Endothelial cell (in vitro differentiated cells): ENCODE data around the gene ZNF746. TPM values are rescaled to one million over a fixed set of nuclear protein-coding genes. Genes with fewer than 3 reads are reported as not detected.

ENCODE experiments used
- DNase-seq: peaks from one replicate; pipeline ENCODE4 v3.0.0; 2021; ENCODE audit warnings: low spot score
- H3K27ac Mint-ChIP-seq: one replicate; pipeline ENCODE4 v1.8.0; 2021; ENCODE audit warnings: mixed read lengths, inconsistent platforms; ENCODE audit not compliant: unreplicated experiment
- H3K27me3 Mint-ChIP-seq: one replicate; pipeline ENCODE4 v1.8.0; 2021; ENCODE audit warnings: mild to moderate bottlenecking, moderate library complexity, mixed read lengths, inconsistent platforms; ENCODE audit not compliant: unreplicated experiment
- H3K36me3 Mint-ChIP-seq: one replicate; pipeline ENCODE4 v1.8.0; 2021; ENCODE audit warnings: mild to moderate bottlenecking, low read depth, mixed read lengths, inconsistent platforms; ENCODE audit not compliant: unreplicated experiment
- H3K4me1 Mint-ChIP-seq: one replicate; pipeline ENCODE4 v1.8.0; 2021; ENCODE audit warnings: mild to moderate bottlenecking, mixed read lengths, inconsistent platforms; ENCODE audit not compliant: unreplicated experiment
- H3K4me3 Mint-ChIP-seq: one replicate; pipeline ENCODE4 v1.8.0; 2021; ENCODE audit warnings: mild to moderate bottlenecking, mixed read lengths, inconsistent platforms; ENCODE audit not compliant: unreplicated experiment
- H3K9me3 Mint-ChIP-seq: one replicate; pipeline ENCODE4 v1.8.0; 2021; ENCODE audit warnings: mixed read lengths, inconsistent platforms; ENCODE audit not compliant: unreplicated experiment
- CTCF ChIP-seq: fragments of 200-600 bp; sonication (generic); IDR thresholded peaks from one replicate; pipeline ENCODE4 v1.5.0; 2021; ENCODE audit warnings: antibody characterized with exemption; ENCODE audit not compliant: unreplicated experiment
- total RNA-seq: library from RNA; stranded (reverse); fragmentation: NEBNext Ultra II Directional; extraction: Animal tissue kit (Norgen Biotek cat#: 25700); gene quantifications from one replicate; pipeline ENCODE4 v1.2.1, GENCODE V29; 2021; ENCODE audit not compliant: unreplicated experiment

ZNF746 gene
- total RNA-seq, 1 donor from 2014 or later: 23.8 TPM

GRCh38 chr7:149466364-149466763, 31.2 kb downstream of the ZNF746 start:
- TF ChIP-seq CTCF: no peak
- Mint-ChIP-seq H3K36me3 (peaks cover 33% of the 10 kb centered on the region), H3K4me1 (peaks cover 6% of the 10 kb centered on the region), H3K4me3 (no peak overlapping the region), H3K9me3 (no peaks in the 10 kb centered on the region), H3K27ac (no peak overlapping the region), H3K27me3 (peaks cover 12% of the 10 kb centered on the region)
- no peak for DNase-seq

GRCh38 chr7:149463500-149464161, 34.0 kb downstream of the ZNF746 start:
- Mint-ChIP-seq H3K27ac (no peak overlapping the region), H3K9me3 (no peaks in the 10 kb centered on the region), H3K36me3 (peaks cover 14% of the 10 kb centered on the region), H3K4me3 (no peak overlapping the region), H3K27me3 (peaks cover 10% of the 10 kb centered on the region), H3K4me1 (peaks cover 11% of the 10 kb centered on the region)
- no peak for DNase-seq
- TF ChIP-seq CTCF: no peak

GRCh38 chr7:149462101-149462520, 35.5 kb downstream of the ZNF746 start:
- TF ChIP-seq CTCF: no peak
- H3K9me3 Mint-ChIP-seq: no peaks in the 10 kb centered on the region
- H3K4me1 Mint-ChIP-seq: peaks cover 16% of the 10 kb centered on the region
- no peak overlapping the region for H3K27ac Mint-ChIP-seq
- peaks cover 10% of the 10 kb centered on the region for H3K27me3 Mint-ChIP-seq
- no peak for DNase-seq
- H3K4me3 Mint-ChIP-seq: peak overlapping the region; percentile 54
- peaks cover 13% of the 10 kb centered on the region for H3K36me3 Mint-ChIP-seq

- peak; percentile 71 for DNase-seq
- Mint-ChIP-seq H3K9me3 (no peaks in the 10 kb centered on the region), H3K4me3 (peak within 1 kb of the TSS; percentile 91), H3K27ac (peak within 1 kb of the TSS; percentile 15), H3K27me3 (peaks cover 10% of the 10 kb centered on the region), H3K4me1 (peaks cover 16% of the 10 kb centered on the region), H3K36me3 (peaks cover 15% of the 10 kb centered on the region)
- TF ChIP-seq CTCF: no peak
Observed at GRCh38 chr7:149460493-149461277, 36.9 kb downstream of the ZNF746 start, which contains the start of gene ZNF777. Gene ZNF777 (minus strand): TSS chr7:149461062. CDS start chr7:149456022, 5,040 bp downstream.
